Stimulated activated CD8-positive, alpha-beta memory T cell treated with anti-CD3 and anti-CD28 coated beads, Interleukin-2, amount 100 ng/mL, for 48 hours (primary cell): ENCODE measurements around the gene STK26.
"Not testable (repeated sequence)": the region's sequence is repeated elsewhere in the genome, so short reads cannot be mapped to it uniquely, and the experiment has no call there.

Source experiments
- DNase-seq, 2 donors: peaks; one replicate each; pipeline ENCODE4 v3.0.0-alpha.2; 2020; ENCODE audit warnings: low read depth in 2 of 2

The STK26 gene

DNA sequence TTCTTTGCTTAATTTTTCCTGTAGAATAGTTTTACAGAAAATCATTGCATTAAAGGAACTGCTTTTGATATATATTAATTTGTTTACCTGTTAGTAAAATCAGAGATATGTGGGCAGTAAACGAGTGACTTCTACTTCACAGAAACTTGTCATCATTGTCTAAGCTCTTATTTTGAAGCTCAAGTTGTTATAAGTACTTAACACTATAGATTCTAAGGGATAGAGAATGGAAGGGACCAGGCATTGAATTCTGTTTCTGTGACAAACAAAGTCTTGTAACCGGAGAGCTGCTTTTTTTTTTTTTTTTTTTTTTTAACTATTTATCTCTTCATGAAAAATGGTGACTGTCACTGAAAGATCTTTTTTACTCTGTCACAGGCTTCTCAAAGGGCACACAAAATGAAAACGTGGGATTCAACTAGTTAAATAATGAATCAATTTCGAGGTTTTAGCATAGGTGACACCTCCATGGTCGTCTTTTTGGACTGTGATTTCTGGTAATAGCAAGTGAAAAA lies 14.4 kb downstream of the STK26 start:
- DNase-seq, result no peak

DNA sequence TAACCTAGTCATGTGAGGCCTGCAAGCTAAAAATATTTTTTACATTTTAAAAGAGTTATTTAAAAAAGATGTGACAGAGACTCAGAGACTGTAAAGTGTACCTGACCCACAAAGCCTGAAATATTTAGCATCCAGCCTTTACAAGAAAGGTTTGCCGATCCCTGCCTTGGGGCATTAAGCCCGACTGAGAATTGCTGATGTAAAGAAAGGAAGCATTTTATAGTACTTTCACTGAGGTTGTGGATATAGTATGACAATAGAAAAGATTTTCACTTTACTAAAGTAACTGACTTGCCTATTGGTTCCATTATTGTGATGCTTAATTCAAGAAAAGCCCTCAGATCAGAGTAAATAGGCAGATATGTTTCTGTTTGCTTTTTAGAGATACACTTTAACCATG lies 17.0 kb downstream of the STK26 start:
- DNase-seq, result no peak

DNA sequence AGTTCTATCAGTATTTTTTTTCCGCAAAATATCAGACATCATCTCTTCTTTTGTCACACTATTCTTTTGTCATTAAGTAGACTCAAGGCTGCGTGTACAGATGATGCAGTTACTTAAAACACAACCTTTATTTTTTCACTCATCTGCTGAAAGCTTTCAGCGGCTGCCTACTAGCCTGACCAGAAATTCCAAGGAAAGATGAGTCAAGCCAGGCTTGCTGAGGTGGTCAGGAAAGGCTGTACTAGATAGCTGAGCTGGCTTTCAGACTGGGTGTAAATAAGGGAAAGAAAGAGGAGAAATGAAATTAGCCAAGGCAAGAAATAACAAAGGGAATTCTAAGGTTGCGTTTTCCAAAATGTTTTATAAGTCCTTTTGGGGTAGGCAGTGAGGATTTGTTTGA lies 17.9 kb downstream of the STK26 start:
- DNase-seq, result no peak

DNA sequence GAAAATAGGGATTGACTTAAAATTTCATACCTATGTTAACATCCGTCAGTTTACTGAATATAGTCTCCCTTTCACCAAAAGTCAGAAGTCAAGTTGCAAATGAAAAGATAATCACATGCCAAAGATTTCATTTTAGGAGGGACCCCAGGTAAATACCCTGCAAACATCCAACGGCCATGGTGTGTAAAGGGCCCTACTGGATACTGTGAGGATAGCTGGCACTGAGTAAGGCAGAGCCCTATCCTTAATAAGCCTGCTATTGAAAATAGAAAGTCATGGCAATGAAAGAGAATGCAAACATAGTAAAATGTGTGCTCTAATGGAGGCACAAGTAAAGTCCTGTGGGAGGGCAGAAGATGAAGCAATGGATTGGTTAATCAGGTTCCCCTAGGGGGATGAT lies 20.9 kb downstream of the STK26 start:
- DNase-seq, result no peak

DNA sequence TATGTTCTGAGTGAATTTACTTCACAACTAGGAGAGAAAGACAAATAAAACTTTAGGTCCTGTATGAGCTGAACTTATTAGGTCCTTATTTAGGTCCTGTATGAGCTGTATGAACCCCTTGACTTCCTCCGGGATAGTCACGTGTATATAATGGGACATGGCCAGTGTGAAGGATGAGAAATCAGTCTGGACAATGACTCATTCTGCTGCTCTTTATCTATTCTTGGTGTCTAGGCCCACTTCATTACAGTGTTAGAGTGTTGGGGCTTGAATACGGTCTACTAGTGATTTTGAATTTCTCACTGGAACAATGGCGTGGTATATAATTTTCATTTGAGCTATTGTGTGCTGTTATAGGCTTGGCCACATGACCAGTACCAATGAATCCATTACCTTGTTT lies 21.9 kb downstream of the STK26 start:
- no peak for DNase-seq

DNA sequence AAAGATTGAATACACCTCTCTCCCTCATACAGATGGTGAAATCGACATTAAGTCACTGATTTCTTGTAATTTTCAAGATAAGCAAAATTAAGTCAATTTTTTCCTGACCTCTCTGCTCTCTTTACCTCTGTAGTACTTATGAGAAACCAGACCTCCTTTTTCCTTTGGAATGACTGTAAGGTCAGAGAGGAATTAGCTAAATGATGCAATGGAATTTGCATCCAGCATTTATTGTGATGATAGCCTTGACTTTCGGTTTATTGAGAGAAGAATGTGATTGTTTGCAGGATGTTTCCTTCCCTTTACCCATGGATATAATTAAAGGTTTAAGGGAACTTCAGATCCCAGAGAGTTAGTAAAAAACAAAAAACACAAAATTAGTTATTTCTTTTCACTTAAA lies 22.4 kb downstream of the STK26 start:
- DNase-seq, result no peak

DNA sequence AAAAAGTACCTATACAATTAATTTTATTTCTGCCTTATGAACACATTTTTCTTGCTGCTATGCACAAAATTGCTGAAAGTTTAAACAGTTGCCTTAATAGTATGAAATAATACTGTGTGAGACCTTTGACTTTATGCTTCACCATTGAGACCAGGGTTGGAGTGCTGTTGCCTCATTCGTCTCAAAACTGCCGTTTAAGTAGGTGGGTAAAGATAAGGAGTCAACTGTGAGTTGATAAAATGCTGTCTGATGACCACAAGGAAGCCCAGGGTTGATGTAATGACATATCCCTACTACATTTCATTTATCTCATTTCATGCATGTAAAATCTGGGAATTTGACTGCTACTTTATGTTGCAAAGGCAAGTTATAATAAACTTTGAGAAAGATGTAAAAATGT lies 23.4 kb downstream of the STK26 start:
- DNase-seq, result no peak

DNA sequence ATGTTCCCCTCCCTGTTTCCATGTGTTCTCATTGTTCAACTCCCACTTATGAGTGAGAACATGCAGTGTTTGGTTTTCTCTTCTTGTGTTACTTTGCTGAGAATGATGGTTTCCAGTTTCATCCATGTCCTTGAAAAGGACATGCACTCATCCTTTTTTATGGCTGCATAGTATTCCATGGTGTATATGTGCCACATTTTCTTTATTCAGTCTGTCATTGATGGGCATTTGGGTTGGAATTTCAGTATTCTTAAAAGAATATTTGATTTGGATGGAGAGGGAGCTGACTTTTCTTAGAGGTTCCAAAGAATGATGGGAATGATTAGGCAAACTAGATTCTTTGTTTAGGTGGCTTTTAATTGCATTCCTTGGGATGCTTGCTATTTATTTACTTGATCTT lies 28.7 kb downstream of the STK26 start:
- not testable (repeated sequence) for DNase-seq

DNA sequence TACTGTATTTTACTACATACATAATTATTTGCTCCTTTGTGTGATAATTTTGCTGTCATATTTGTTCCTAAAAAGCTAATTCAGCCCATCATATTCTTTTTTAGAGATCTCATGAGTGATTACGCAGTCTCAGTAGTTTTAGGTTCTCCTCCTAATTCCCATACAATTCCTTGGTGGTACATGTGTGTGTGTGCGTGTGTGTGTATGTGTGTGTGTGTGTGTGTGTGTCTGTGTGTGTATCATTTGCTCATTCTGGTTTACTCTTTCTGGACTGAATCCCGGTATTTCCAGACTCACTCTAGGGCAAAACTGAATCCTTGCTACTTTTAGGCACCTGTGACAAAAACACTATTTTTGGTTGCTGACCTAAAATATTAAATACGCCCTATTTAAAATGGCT lies 34.9 kb downstream of the STK26 start:
- DNase-seq, result no peak

DNA sequence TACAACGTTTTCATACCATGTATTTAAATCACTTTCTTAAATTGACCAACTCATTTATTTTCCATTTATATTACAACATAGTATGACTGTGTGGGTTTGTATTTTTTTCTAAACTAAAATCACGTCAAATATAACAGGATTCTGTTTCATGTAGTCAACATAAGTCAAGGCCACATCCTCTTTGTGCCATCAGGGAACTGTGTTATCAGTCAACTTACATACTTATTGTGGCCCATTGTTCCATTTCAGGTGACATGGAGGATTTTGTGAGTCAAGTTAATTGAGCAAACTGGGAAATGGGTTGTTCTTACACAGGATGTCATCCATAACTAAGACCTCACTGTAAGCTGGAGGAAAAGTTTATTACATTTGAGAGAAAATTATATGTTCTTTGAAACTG lies 35.9 kb downstream of the STK26 start:
- no peak for DNase-seq

DNA sequence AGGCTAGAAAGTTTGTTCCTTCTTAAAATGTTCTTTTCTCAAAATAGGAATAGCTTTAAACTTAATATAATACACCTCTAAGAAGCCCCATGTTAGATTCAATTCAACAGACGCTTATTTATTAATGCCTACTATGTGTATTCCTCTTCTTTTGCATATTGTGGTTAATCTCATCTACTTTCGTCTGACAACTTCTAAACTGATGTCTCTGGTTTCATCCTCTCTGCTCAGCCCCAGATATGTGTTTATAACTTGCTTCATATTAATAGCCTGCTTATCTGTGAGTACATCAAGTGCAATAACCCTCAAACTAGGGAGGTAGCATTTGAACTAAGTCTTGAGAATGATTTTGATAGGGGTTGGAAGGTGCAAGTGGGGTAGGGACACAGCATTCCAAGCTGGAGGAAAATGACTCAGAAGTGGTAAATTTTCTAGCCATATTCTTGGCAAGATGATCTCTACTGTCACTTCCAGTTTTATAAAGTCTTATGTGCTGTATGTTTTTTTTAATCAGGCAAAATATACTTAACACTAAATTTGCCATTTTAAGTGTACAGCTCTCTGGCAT lies 37.0 kb downstream of the STK26 start:
- no peak for DNase-seq

DNA sequence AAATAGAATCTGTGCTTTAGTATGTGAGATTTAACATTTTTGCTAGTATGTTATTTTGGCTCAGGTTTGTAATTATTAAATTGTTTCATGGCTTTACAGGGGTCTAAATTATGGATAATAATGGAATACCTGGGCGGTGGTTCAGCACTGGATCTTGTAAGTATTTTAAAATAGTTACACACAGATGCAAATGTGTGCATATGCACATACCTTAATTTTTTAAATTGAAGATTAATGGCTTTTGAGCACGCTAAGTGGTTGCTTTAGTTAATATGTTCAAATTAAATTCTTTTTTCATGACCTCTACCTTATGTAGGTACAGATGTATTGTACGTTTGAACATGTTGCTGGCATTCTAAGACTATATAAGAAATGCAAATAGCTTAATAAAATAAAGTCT lies 40.2 kb downstream of the STK26 start:
- DNase-seq, result no peak

DNA sequence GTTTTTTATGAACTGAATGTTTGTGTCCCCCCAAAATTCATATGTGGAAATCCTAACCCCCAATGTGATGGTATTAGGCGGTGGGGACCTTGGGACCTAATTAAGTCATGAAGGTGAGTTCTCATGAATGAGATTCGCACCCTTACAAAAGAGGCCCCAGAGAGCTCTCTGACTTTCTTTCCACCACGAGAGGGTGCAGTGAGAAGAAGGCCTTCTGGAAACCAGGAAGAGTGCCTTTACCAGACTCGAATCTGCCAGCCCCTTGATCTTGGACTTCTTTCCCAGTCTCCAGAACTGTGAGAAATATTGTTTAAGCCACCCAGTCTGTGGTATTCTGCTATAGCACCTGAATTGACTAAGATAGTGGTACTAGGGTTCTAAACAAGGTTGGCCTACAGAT lies 40.8 kb downstream of the STK26 start:
- DNase-seq, result no peak

DNA sequence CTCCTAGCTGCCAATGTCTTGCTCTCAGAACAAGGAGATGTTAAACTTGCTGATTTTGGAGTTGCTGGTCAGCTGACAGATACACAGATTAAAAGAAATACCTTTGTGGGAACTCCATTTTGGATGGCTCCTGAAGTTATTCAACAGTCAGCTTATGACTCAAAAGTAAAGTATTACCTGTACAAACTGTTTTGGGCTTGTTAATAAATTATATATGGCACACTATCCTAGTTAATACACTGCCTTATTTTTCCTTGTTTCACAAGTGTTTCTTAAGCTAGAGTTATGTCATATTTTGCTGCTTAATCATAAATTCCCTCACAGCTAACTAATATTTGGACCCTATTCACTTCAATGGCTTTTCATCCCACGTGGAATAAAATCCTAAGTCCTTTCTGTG lies 45.3 kb downstream of the STK26 start:
- DNase-seq, result no peak

DNA sequence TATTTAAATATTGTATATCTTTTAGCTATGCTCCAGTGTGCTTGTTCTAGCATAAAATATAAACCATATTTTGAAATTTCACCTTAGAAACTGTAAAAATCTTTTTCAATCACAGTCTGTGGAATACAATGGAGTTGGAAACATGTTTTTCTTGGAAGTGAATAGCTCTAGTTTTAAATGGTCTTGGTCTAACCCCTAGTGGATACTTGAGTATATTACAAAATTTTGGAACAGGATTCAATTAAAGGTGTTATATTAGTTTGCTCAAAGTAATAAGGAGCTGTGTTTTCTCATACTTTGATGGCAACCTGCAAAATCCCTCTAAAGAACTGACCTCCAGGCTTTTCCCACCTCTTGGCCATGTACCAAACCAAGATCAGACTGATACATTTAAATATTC lies 48.2 kb downstream of the STK26 start:
- no peak for DNase-seq

DNA sequence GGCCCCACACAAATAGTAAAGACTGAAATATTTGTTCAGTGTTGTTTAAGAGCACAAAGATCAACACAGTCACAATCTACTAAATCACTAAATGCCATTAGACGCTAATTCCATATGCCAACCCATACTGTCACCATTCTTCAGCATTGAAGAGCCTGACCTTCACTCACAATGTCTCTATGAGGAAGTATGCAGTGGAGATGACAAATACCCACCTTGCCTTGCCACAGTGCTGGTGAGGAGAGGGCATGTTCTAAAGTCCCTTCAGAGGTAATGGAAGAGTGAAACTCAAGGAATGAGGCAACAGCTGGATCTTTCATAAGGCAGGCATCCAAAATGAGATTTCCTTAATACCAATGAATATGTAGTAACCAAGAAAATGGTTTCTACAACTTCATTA lies 54.3 kb downstream of the STK26 start:
- DNase-seq, result no peak

DNA sequence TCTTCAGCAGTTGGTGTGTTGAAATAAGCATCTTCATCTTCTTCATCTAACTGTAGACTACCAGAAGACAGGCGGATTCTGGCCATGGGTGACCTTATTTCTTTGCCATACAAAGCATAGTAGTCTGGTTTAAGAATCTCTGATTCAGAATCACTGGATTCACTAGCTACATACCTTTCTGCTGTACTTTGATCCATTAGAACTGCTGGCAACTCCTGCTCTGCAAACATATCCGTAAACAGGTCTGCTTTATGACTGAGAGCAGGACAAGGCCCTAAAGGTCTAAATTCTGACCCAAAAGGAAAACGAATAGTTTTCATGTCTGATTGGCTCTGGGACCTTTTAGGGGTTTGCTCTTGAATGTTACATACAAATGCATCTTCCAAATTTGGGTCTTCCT lies 54.8 kb downstream of the STK26 start:
- no peak for DNase-seq

DNA sequence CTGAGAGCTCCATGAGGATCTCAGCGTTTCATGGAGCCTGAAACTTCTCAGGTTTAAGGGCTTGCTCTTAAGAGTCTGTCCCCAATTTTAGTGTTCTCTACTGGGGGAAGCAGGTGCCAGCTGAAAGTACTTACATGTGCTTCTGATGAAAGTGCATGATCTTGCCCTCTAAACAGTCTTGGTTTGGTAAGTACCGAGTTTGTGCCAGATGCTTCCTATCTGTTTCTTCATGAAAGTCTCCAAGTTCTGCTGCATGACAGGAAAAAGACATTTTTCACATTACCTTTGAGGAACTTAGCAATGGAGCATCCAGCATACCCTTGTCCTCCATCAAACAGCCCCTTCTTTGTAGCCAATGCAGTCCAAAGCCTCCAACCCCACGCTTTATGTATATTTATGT lies 62.7 kb downstream of the STK26 start:
- DNase-seq, result no peak

DNA sequence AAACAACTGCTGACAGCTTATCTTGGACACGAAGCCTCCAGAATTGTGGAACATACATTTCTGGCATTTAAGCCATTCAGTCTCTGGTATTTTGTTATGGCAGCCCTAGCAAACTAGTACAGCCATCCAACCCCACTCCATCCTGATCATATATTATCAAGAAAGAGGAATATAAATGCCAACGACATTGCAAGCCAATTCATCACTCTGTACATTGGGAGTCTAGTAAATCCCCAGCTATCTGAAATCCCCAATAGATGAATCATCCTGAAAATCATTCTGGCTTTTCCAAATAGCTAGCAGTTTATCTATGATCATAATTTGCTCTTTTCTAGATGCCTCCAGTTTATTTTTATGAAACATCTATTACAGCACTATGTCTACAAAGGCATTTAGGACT lies 63.6 kb downstream of the STK26 start:
- no peak for DNase-seq

DNA sequence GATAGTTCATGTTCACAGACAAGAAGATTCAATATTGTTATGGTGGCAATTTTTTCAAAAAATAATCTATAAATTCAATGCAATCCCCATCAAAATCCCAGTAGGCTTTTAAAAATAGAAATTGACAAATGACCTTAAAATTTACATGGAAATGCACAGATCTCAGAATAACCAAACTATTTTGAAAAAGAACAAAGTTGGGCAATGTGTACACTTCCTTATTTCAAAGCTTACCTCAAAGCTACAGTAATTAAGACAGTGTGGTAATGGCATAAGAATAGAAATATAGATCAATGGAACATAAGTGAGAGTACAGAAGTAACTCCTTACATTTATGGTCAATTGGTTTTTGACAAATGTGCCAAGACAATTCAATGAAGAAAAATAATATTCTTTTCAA lies 65.8 kb downstream of the STK26 start:
- no peak for DNase-seq

DNA sequence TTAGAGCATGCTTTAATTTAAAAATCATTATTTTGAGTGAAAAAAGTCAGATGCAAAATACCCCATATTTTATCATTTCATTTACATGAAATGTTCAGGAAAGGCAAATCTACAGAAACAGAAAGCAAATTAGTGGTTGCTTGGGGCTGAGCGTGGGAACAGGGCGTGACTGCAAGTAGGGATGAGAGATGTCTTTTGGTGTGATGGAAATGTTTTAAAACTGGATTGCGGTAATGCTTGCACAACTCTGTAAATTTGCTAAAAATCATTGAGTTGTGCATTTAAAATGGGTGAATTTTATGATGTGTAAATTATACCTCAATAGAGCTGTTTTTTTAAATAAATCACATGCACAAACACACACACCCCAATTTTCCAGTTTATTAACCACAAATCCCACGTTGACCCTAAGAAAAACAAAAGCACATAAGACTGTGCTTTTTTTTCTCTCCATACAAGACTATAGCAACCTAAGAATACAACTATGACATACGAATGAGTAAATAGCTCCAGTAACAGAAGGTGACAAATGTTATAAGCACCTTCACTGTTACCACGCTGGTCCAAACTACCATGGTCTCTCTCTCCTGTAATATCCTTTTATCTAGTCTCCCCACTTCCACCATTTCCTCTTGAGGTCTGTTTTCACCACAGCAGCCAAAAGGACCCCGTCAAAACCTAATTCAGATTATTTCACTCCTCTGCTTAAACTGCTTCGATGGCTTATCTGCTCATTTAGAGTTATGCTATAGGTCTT lies 67.5 kb downstream of the STK26 start:
- no peak for DNase-seq

DNA sequence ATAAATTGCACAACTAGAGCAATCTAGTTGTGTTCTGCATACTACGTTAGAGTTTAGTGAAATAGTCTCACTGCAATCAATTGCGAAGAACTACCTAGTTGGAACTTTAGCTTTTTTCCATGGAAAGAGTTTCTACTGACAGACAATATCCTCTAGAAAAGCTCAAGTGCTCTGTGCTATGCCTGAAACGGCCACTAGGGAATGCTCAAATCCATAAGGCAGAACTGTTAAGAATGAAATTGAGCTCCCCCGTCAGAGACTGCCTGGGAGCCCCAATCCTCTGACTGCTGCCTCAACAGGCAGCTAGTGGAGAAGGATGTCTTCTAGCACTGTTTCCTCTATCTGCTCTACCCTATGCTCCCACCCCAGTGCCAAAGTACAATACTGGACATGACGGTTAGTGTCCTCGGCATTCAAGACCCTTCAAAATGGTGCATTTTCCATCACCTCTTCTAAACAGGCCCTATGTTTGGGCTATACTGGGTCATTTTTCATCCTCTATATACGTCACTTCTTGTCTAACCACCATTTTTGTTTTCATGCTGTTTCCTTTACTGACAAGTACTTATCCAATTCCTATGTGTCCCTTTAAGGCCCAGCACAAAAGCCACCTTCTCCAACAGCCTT lies 69.5 kb downstream of the STK26 start:
- peak in 1 of 2 donors; percentile 9 for DNase-seq

DNA sequence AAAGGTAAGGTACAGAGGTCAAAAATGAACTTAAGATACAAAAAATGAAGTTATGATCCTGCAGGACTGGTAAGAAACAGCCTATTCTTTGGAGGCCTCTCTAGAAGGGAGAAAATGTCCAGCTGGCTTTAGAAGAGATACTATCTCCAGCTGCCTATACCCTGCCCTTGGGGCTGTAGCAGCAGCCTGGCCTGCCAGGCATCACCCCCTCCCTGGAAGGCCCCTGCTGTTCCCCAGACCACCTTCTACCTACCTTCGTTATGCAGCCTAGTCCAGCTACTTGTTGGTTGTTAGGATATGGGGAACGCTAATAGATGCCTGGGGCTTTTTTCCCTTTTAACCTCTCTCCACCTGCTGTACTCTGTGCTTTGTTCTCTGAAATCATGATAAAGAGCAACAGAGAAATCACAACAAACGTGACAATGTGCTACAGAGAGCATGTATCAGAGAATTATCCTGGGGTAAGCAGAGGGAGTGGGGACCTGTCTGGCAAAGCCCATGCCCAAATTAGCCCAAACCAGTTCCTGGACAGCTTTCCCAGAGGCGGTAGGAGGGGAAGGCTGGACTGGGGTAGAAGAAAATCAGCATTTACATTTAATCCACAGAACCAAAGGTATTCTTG lies 70.2 kb downstream of the STK26 start:
- DNase-seq, result no peak
